ENCODE measurements around the gene PHLDA3.

- no peak for TF ChIP-seq POLR2A (IDR thresholded peaks at IDR 0.05; ENCODE audit: low read length)
- TF ChIP-seq GATA1 (IDR thresholded peaks at IDR 0.05; ENCODE audit: low read depth, low read length), result no peak
These were observed 39.8 kb upstream of the PHLDA3 start for GRCh38 chr1:201508809-201509208.
